Fibroblast of lung (primary cell): ENCODE measurements around the gene COPE.

Source experiments
- EZH2 ChIP-seq: IDR thresholded peaks from 2 replicates; pipeline ENCODE4 v1.5.1; 2012; ENCODE audit warnings: low read length, control low read depth, mild to moderate bottlenecking; ENCODE audit errors: missing control alignments
- TF ChIP-seq, protein P1 (sequence below), 2 donors: IDR thresholded peaks in 1 of 2; conservative IDR thresholded peaks in 1 of 2; 1 replicate in 1 of 2; 2 replicates in 1 of 2; pipeline ENCODE4 v1.5.1; 2011 to 2012; ENCODE audit warnings: low read length in 2 of 2, control low read depth in 1 of 2, inconsistent platforms in 1 of 2, low read depth in 1 of 2, mild to moderate bottlenecking in 1 of 2

DNA sequence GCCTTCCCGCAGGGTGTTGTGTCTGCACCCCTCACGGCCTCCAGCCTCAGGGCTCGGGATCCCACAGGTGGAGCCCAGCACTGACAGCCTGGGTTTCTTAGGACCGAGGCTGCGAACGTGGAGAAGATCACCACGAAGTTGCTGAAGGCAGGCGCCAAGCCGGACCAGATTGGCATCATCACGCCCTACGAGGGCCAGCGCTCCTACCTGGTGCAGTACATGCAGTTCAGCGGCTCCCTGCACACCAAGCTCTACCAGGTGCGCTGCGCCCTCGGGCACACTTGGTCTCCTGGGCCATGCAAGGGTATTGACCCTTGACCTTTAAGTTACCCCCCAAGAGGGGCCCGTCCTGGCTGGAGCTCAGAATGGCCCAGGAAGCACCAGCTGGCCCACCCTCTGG, 58.5 kb downstream of the COPE start:
- TF ChIP-seq, protein P1, sequence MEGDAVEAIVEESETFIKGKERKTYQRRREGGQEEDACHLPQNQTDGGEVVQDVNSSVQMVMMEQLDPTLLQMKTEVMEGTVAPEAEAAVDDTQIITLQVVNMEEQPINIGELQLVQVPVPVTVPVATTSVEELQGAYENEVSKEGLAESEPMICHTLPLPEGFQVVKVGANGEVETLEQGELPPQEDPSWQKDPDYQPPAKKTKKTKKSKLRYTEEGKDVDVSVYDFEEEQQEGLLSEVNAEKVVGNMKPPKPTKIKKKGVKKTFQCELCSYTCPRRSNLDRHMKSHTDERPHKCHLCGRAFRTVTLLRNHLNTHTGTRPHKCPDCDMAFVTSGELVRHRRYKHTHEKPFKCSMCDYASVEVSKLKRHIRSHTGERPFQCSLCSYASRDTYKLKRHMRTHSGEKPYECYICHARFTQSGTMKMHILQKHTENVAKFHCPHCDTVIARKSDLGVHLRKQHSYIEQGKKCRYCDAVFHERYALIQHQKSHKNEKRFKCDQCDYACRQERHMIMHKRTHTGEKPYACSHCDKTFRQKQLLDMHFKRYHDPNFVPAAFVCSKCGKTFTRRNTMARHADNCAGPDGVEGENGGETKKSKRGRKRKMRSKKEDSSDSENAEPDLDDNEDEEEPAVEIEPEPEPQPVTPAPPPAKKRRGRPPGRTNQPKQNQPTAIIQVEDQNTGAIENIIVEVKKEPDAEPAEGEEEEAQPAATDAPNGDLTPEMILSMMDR (conservative IDR thresholded peaks at IDR 0.05 in 1 of 2, IDR thresholded peaks at IDR 0.05 in 1 of 2; ENCODE audit: low read depth in 1 of 2, low read length in 2 of 2) = no peak
- no peak for TF ChIP-seq EZH2
